Psoas muscle (tissue), 8 donors: ENCODE results near the gene DYNLL1. TPM values are rescaled to one million over a fixed set of nuclear protein-coding genes. Genes with fewer than 3 reads are reported as not detected.

Experiments
- ATAC-seq, 4 donors: fragments of 200-7000 bp; cut with Tn5 transposase; one replicate each; pipeline ENCODE4 v1.9.1; 2020; ENCODE audit warnings: moderate library complexity in 3 of 4, mild to moderate bottlenecking in 2 of 4
- DNase-seq, 2 donors: peaks; one replicate each; pipeline ENCODE4 v3.0.0-alpha.2; 2020
- H3K27ac ChIP-seq: fragments of 200-600 bp; one replicate; pipeline ENCODE4 v1.8.0; 2022
- H3K27me3 ChIP-seq, 3 donors: fragments of 200-600 bp in 1 of 3; one replicate each; pipeline versions ENCODE4 v1.6.1 to v1.8.0; 2013 to 2022; ENCODE audit warnings: low read length in 2 of 3, mild to moderate bottlenecking in 2 of 3, moderate library complexity in 1 of 3; ENCODE audit not compliant: insufficient read depth in 3 of 3
- H3K36me3 ChIP-seq, 2 donors: fragments of 200-600 bp in 1 of 2; one replicate each; pipeline versions ENCODE4 v1.6.1 to v1.8.0; 2013 to 2022; ENCODE audit warnings: low read depth in 1 of 2, mild to moderate bottlenecking in 1 of 2, moderate library complexity in 1 of 2; ENCODE audit not compliant: insufficient read depth in 1 of 2
- H3K4me1 ChIP-seq: fragments of 200-600 bp; one replicate; pipeline ENCODE4 v1.8.0; 2022
- H3K4me3 ChIP-seq: fragments of 200-600 bp; one replicate; pipeline ENCODE4 v1.8.0; 2022; ENCODE audit warnings: mild to moderate bottlenecking
- H3K9me3 ChIP-seq: fragments of 200-600 bp; one replicate; pipeline ENCODE4 v1.8.0; 2022
- CTCF ChIP-seq: fragments of 200-600 bp; IDR thresholded peaks from one replicate; pipeline ENCODE4 v1.8.0; 2022; ENCODE audit warnings: antibody characterized with exemption
- WGBS, 3 donors: extraction: QIAGEN DNeasy Blood & Tissue Kit; methylation state at CpG; one replicate each; pipeline versions ENCODE4 v1.1.6 to v1.1.7; 2013; 5-methylcytosine and 5-hydroxymethylcytosine counted together
- intact Hi-C, 2 donors: fragments of 100-400 bp; cut with DNase I; formaldehyde crosslinking; loops; one replicate each; pipeline versions ENCODE4 v1.11.0 to v1.14.2; 2022
- polyA plus RNA-seq, 3 donors: library from polyadenylated mRNA; stranded (reverse); fragments of 200-250 nt; gene quantifications; one replicate each; pipeline ENCODE4 v1.2.3, GENCODE V29; 2013
- total RNA-seq, 4 donors: library from RNA; stranded (reverse); fragmentation: NEBNext Ultra II Directional in 2 of 4; extraction: Animal tissue kit (Norgen Biotek cat#: 25700) in 2 of 4; gene quantifications; one replicate each; pipeline versions ENCODE4 v1.2.1 to v1.2.4, GENCODE V29; 2021 to 2023
- donor health status: healthy with polysubstance abuse.
- donor health status: DM: no; HTN: no; CAD: no; lungs with moderate emphysema.
- donor health status: Bipolar disorder and iron deficiency.
- donor health status: healthy.
- donor health status: DM: yes; HTN: yes; CAD: no.
- donor health status: DM: no; HTN: no; CAD: no.
- donor health status: DM: no; HTN: no; CAD: no.
- donor health status: DM: yes; HTN: yes; CAD: no.

DYNLL1 gene
- total and polyA plus RNA-seq, 7 donors, result 30.1 to 155 (median 80.8) TPM

GRCh38 chr12:120462099-120462640 lies 33.7 kb upstream of the DYNLL1 start:
- no peak overlapping the region for H3K27ac ChIP-seq
- ATAC-seq (no peak), DNase-seq (no peak)
- 71 to 83% (median 75%) methylated on average over 3 of the region's 3 CpGs for WGBS, 3 donors
- no peaks in the 10 kb centered on the region for H3K9me3 ChIP-seq
- H3K27me3 ChIP-seq, result no peaks in the 10 kb centered on the region
- no peak overlapping the region for H3K4me3 ChIP-seq
- no peak for TF ChIP-seq CTCF
- peaks cover 9% of the 10 kb centered on the region for H3K4me1 ChIP-seq
- intact Hi-C loops, result no loop called here
- peaks cover 31 to 99% of the 10 kb centered on the region in 2 donors for H3K36me3 ChIP-seq

GRCh38 chr12:120463712-120464111 lies 32.2 kb upstream of the DYNLL1 start:
- no peak for TF ChIP-seq CTCF
- H3K4me1 ChIP-seq, result peaks cover 14% of the 10 kb centered on the region
- H3K36me3 ChIP-seq, result peaks cover 30 to 88% of the 10 kb centered on the region in 2 donors
- no peak overlapping the region for H3K27ac ChIP-seq
- intact Hi-C loops, result no loop called here
- 68 to 81% (median 71%) methylated on average over 5 of the region's 5 CpGs for WGBS, 3 donors
- no peaks in the 10 kb centered on the region for H3K27me3 ChIP-seq
- no peak overlapping the region for H3K4me3 ChIP-seq
- ATAC-seq (no peak), DNase-seq (no peak)
- H3K9me3 ChIP-seq, result no peaks in the 10 kb centered on the region

- intact Hi-C loops, result no loop called here
- 39 to 48% (median 39%) methylated on average over 5 of the region's 5 CpGs for WGBS, 3 donors
These were observed 30.2 kb upstream of the DYNLL1 start for GRCh38 chr12:120465756-120466155.

GRCh38 chr12:120466560-120467315 lies 29.2 kb upstream of the DYNLL1 start:
- Histone ChIP-seq H3K9me3 (no peaks in the 10 kb centered on the region), H3K27me3 (no peaks in the 10 kb centered on the region), H3K4me1 (peaks cover 20% of the 10 kb centered on the region), H3K4me3 (no peak overlapping the region), H3K27ac (no peak overlapping the region), H3K36me3 (peaks cover 25 to 57% of the 10 kb centered on the region in 2 donors)
- WGBS, 3 donors, result 54 to 71% (median 56%) methylated on average over 8 of the region's 8 CpGs
- intact Hi-C loops, result no loop called here
- peak in 1 of 2 donors; percentile 20 for DNase-seq
- peak; percentile 39 for TF ChIP-seq CTCF
- ATAC-seq, result no peak

More at GRCh38 chr12:120465756-120466155, 30.2 kb upstream of the DYNLL1 start:
- Histone ChIP-seq H3K27ac (no peak overlapping the region), H3K4me1 (peaks cover 19% of the 10 kb centered on the region), H3K9me3 (no peaks in the 10 kb centered on the region), H3K4me3 (no peak overlapping the region), H3K36me3 (peaks cover 25 to 67% of the 10 kb centered on the region in 2 donors), H3K27me3 (no peaks in the 10 kb centered on the region)
- no peak for TF ChIP-seq CTCF
- no peak for ATAC-seq
- DNase-seq, result no peak
